Ascending aorta (tissue), 2 donors: ENCODE measurements around the gene ZNF212. TPM values are rescaled to one million over a fixed set of nuclear protein-coding genes. Genes with fewer than 3 reads are reported as not detected.
"Not testable (repeated sequence)": the region's sequence is repeated elsewhere in the genome, so short reads cannot be mapped to it uniquely, and the experiment has no call there.

ENCODE experiments used
- DNase-seq, 2 donors: peaks; one replicate each; pipeline ENCODE4 v3.0.0-alpha.2; 2019; ENCODE audit warnings: low spot score in 2 of 2
- H3K27ac ChIP-seq, 2 donors: fragments of 200-600 bp; sonication (generic); one replicate each; pipeline ENCODE4 v1.5.1; 2016 to 2017; ENCODE audit warnings: mild to moderate bottlenecking in 1 of 2
- H3K27me3 ChIP-seq: fragments of 200-600 bp; sonication (generic); one replicate; pipeline ENCODE4 v1.5.1; 2017
- H3K36me3 ChIP-seq, 2 donors: fragments of 200-600 bp; sonication (generic); one replicate each; pipeline ENCODE4 v1.5.1; 2016
- H3K4me1 ChIP-seq, 2 donors: fragments of 200-600 bp; sonication (generic); one replicate each; pipeline ENCODE4 v1.5.1; 2016 to 2017; ENCODE audit warnings: mild to moderate bottlenecking in 1 of 2
- H3K4me3 ChIP-seq, 2 donors: fragments of 200-600 bp; sonication (generic); one replicate each; pipeline ENCODE4 v1.5.1; 2016 to 2017; ENCODE audit warnings: mild to moderate bottlenecking in 1 of 2
- H3K9me3 ChIP-seq, 2 donors: fragments of 200-600 bp; sonication (generic); one replicate each; pipeline ENCODE4 v1.5.1; 2016
- CTCF ChIP-seq, 3 experiments: fragments of 200-600 bp in 2 of 3; fragments of 450-650 bp in 1 of 3; sonication (generic) in 2 of 3; IDR thresholded peaks; one replicate each; pipeline ENCODE4 v1.5.1; 2016 to 2019; ENCODE audit warnings: antibody characterized with exemption in 3 of 3, mild to moderate bottlenecking in 1 of 3, moderate library complexity in 1 of 3
- intact Hi-C: fragments of 100-400 bp; cut with DNase I; formaldehyde crosslinking; loops from one replicate; pipeline ENCODE4 v1.15.1; 2023
- total RNA-seq: library from RNA; depleted of rRNA; stranded (reverse); fragments of >200 nt; gene quantifications from one replicate; pipeline ENCODE4 v1.1.0, GENCODE V29; 2016

Gene ZNF212
- total RNA-seq, 1 donor from 2014 or later: 5.2 TPM

- H3K27me3 ChIP-seq: no peaks in the 10 kb centered on the region
- DNase-seq: no peak
- no peak for TF ChIP-seq CTCF (IDR thresholded peaks at IDR 0.05)
- H3K9me3 ChIP-seq: no peaks in the 10 kb centered on the region
- no peaks in the 10 kb centered on the region for H3K4me1 ChIP-seq
- no peak overlapping the region for H3K27ac ChIP-seq
- intact Hi-C loops: no loop called here
- peaks cover 13 to 17% of the 10 kb centered on the region in 2 donors for H3K36me3 ChIP-seq
- H3K4me3 ChIP-seq: no peak overlapping the region
These were observed 10.5 kb upstream of the ZNF212 start for GRCh38 chr7:149228831-149229471.

GRCh38 chr7:149229526-149229925, 9.9 kb upstream of the ZNF212 start:
- H3K27ac ChIP-seq: no peak overlapping the region
- no peaks in the 10 kb centered on the region for H3K9me3 ChIP-seq
- DNase-seq: no peak
- TF ChIP-seq CTCF (IDR thresholded peaks at IDR 0.05): no peak
- peaks cover 8 to 13% of the 10 kb centered on the region in 2 donors for H3K36me3 ChIP-seq
- no peak overlapping the region for H3K4me3 ChIP-seq
- H3K27me3 ChIP-seq: no peaks in the 10 kb centered on the region
- H3K4me1 ChIP-seq: no peaks in the 10 kb centered on the region
- intact Hi-C loops: no loop called here

GRCh38 chr7:149232362-149232761, 7.1 kb upstream of the ZNF212 start:
- H3K36me3 ChIP-seq: no peaks in the 10 kb centered on the region
- no peak overlapping the region for H3K4me3 ChIP-seq
- intact Hi-C loops: loop anchor here (10.0 kb wide), 1 partner anchor 262 kb away; the partner anchor contains the start of gene ZNF746
- no peaks in the 10 kb centered on the region for H3K27me3 ChIP-seq
- TF ChIP-seq CTCF (IDR thresholded peaks at IDR 0.05): no peak
- no peaks in the 10 kb centered on the region for H3K9me3 ChIP-seq
- DNase-seq: no peak
- H3K27ac ChIP-seq: no peak overlapping the region
- no peaks in the 10 kb centered on the region for H3K4me1 ChIP-seq

GRCh38 chr7:149233655-149234204, 5.7 kb upstream of the ZNF212 start:
- intact Hi-C loops: loop anchor here (10.0 kb wide), 1 partner anchor 261 kb away; the partner anchor contains the start of gene ZNF746
- not testable (repeated sequence) for H3K36me3 ChIP-seq, H3K9me3 ChIP-seq

GRCh38 chr7:149237502-149237901, 1.9 kb upstream of the ZNF212 start:
- no peaks in the 10 kb centered on the region for H3K36me3 ChIP-seq
- TF ChIP-seq CTCF (IDR thresholded peaks at IDR 0.05): no peak
- intact Hi-C loops: loop anchor here (10.0 kb wide), 1 partner anchor 257 kb away; the partner anchor contains the start of gene ZNF746
- no peak overlapping the region for H3K4me3 ChIP-seq
- H3K4me1 ChIP-seq: peaks cover 6 to 12% of the 10 kb centered on the region in 2 donors
- no peak overlapping the region for H3K27ac ChIP-seq
- no peak for DNase-seq
- H3K9me3 ChIP-seq: no peaks in the 10 kb centered on the region
- H3K27me3 ChIP-seq: no peaks in the 10 kb centered on the region

More at GRCh38 chr7:149233655-149234204, 5.7 kb upstream of the ZNF212 start:
- H3K4me1 ChIP-seq, H3K27ac ChIP-seq, H3K27me3 ChIP-seq, DNase-seq, H3K4me3 ChIP-seq: not testable (repeated sequence)

- Histone ChIP-seq H3K36me3 (no peaks in the 10 kb centered on the region), H3K27me3 (no peaks in the 10 kb centered on the region), H3K4me3 (no peak overlapping the region), H3K9me3 (no peaks in the 10 kb centered on the region), H3K27ac (no peak overlapping the region), H3K4me1 (peaks cover 6 to 12% of the 10 kb centered on the region in 2 donors)
- no peak for TF ChIP-seq CTCF (IDR thresholded peaks at IDR 0.05)
- no peak for DNase-seq
- intact Hi-C loops: loop anchor here (1.0 to 10.0 kb wide), 2 partner anchors 91 to 257 kb away; partner anchors contain the start of genes ZNF398 and ZNF746
These were observed 1.4 kb upstream of the ZNF212 start for GRCh38 chr7:149238051-149238450.
